PC-9 (cell line): ENCODE results near the gene PHF21B. TPM values are rescaled to one million over a fixed set of nuclear protein-coding genes. Genes with fewer than 3 reads are reported as not detected.

Source experiments
- BruUV-seq: library from RNA; stranded (reverse); fragments of 400-500 nt; replicated peaks from 2 replicates; lab custom pipeline; 2021; lab: Mats Ljungman, UMichigan
- CTCF ChIA-PET: fragments of 300-600 bp; sonication (Branson Sonifier 250); formaldehyde crosslinking; loops from one replicate; lab custom pipeline; 2022; ENCODE audit warnings: antibody characterized with exemption; lab: Charles Lee
- POLR2A ChIA-PET: fragments of 300-600 bp; sonication (Branson Sonifier 250); formaldehyde crosslinking; loops from one replicate; lab custom pipeline; 2022; ENCODE audit warnings: antibody characterized with exemption; ENCODE audit not compliant: unreplicated experiment; lab: Charles Lee
- DNase-seq, 2 experiments: peaks; one replicate each; pipeline versions ENCODE4 v3.0.0 to v3.0.0-alpha.2; 2015 to 2022; ENCODE audit warnings: mixed read lengths in 1 of 2
- H2AFZ ChIP-seq: fragments of 200-600 bp; sonication (generic); 2 replicates; pipeline ENCODE4 v1.8.1; 2017; ENCODE audit warnings: antibody characterized with exemption
- H3F3A ChIP-seq: fragments of 200-600 bp; sonication (generic); 2 replicates; pipeline ENCODE4 v1.8.1; 2017; ENCODE audit warnings: antibody characterized with exemption, mild to moderate bottlenecking, low read depth; ENCODE audit not compliant: insufficient read depth
- H3K27ac ChIP-seq: fragments of 200-600 bp; sonication (generic); 2 replicates; pipeline ENCODE4 v1.6.1; 2016; ENCODE audit warnings: mixed run types
- H3K27me3 ChIP-seq: fragments of 200-600 bp; sonication (generic); 2 replicates; pipeline ENCODE4 v1.6.1; 2016; ENCODE audit warnings: low read depth, mixed run types; ENCODE audit not compliant: insufficient read depth
- H3K36me3 ChIP-seq: fragments of 200-600 bp; sonication (generic); 2 replicates; pipeline ENCODE4 v1.6.1; 2016; ENCODE audit warnings: low read depth, mixed run types
- H3K4me1 ChIP-seq: fragments of 200-600 bp; sonication (generic); replicated peaks from 2 replicates; pipeline ENCODE4 v1.6.1; 2016; ENCODE audit warnings: mixed run types; ENCODE audit not compliant: insufficient read depth
- H3K4me2 ChIP-seq: fragments of 200-600 bp; sonication (generic); 2 replicates; pipeline ENCODE4 v1.6.1; 2017; ENCODE audit warnings: mixed run types
- H3K4me3 ChIP-seq: fragments of 200-600 bp; sonication (generic); 2 replicates; pipeline ENCODE4 v1.6.1; 2016; ENCODE audit warnings: mixed run types
- H3K79me2 ChIP-seq: fragments of 200-600 bp; sonication (generic); 2 replicates; pipeline ENCODE4 v1.6.1; 2017; ENCODE audit warnings: low read depth, mixed run types
- H3K9me2 ChIP-seq: fragments of 200-600 bp; sonication (generic); 2 replicates; pipeline ENCODE4 v1.8.1; 2017; ENCODE audit warnings: mild to moderate bottlenecking; ENCODE audit not compliant: insufficient read depth
- H3K9me3 ChIP-seq: fragments of 200-600 bp; sonication (generic); 2 replicates; pipeline ENCODE4 v1.8.1; 2016; ENCODE audit warnings: low read depth; ENCODE audit not compliant: insufficient read depth
- H4K20me1 ChIP-seq: fragments of 200-600 bp; sonication (generic); 2 replicates; pipeline ENCODE4 v1.8.1; 2017; ENCODE audit not compliant: insufficient read depth
- EZH2 ChIP-seq: fragments of 200-600 bp; sonication (generic); IDR thresholded peaks from 2 replicates; pipeline ENCODE4 v1.8.0; 2017; ENCODE audit warnings: antibody characterized with exemption, low read depth
- intact Hi-C: fragments of 100-400 bp; cut with micrococcal nuclease; formaldehyde crosslinking; loops from one replicate; pipeline ENCODE4 v1.10.0; 2022; ENCODE audit not compliant: unreplicated experiment
- total RNA-seq: library from RNA; stranded (reverse); gene quantifications from 2 replicates; pipeline ENCODE4 v1.2.3, GENCODE V29; 2021
- TF ChIP-seq, protein P1 (sequence below): fragments of 200-600 bp; sonication (generic); conservative IDR thresholded peaks from 2 replicates; pipeline ENCODE4 v1.6.1; 2017; ENCODE audit warnings: mixed run types, antibody characterized with exemption, mild to moderate bottlenecking, moderate library complexity

Gene PHF21B
- total RNA-seq, 1 experiment from 2014 or later: not detected

DNA sequence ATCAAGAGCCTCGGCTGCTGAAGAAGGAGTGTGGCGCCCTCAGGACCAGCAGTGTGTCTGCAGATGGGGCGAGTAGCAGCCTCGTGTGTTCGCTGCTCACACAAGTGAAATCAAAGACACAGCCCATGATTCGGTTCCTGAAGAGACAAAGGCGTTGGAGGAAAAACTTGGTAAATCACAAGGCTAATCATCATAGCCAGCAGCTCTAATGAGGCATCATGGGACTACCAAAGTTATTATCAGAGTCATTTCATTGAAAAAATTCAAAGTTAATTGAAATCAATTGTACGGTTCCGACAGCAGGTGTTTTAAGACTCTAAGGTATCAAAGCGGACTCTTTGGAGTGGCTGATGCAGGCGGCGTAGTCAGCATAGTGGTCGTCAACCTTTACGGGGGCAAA, 9.5 kb downstream of the PHF21B start:
- Histone ChIP-seq H3K4me1 (no peaks in the 10 kb centered on the region), H3K27ac (no peak overlapping the region), H3K4me2 (no peak overlapping the region), H3K4me3 (no peak overlapping the region), H3K9me3 (no peaks in the 10 kb centered on the region), H4K20me1 (no peaks in the 10 kb centered on the region; the same call in 1 of the 2 replicates), H3F3A (no peaks in the 10 kb centered on the region), H3K36me3 (no peaks in the 10 kb centered on the region), H2AFZ (no peak overlapping the region), H3K27me3 (peaks cover 71% of the 10 kb centered on the region), H3K9me2 (no peaks in the 10 kb centered on the region), H3K79me2 (no peaks in the 10 kb centered on the region)
- ChIA-PET POLR2A (no interaction called here), CTCF (no interaction called here)
- DNase-seq: no peak
- TF ChIP-seq EZH2: no peak
- TF ChIP-seq, protein P1, sequence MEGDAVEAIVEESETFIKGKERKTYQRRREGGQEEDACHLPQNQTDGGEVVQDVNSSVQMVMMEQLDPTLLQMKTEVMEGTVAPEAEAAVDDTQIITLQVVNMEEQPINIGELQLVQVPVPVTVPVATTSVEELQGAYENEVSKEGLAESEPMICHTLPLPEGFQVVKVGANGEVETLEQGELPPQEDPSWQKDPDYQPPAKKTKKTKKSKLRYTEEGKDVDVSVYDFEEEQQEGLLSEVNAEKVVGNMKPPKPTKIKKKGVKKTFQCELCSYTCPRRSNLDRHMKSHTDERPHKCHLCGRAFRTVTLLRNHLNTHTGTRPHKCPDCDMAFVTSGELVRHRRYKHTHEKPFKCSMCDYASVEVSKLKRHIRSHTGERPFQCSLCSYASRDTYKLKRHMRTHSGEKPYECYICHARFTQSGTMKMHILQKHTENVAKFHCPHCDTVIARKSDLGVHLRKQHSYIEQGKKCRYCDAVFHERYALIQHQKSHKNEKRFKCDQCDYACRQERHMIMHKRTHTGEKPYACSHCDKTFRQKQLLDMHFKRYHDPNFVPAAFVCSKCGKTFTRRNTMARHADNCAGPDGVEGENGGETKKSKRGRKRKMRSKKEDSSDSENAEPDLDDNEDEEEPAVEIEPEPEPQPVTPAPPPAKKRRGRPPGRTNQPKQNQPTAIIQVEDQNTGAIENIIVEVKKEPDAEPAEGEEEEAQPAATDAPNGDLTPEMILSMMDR: no peak
- BruUV-seq: no TSS peak
- intact Hi-C loops: no loop called here

DNA sequence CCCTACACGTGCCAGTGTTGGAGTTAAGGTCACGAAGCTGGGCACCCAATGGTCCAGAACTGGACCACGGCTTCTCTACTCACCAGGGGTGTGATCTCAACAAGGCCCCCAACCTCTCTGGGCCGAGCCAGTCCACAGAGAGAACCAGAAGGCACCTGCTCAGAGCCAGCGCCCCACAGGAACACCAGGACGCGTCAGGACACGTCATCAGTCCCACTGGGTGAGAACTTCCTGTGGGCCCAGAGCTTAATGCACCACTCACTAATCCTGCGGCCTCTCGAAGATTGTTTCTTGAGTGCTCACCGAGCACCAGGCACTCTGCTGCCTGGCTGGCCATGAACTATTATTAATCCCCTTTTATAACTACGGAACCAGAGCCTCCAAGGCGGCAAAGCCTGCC, 10.1 kb downstream of the PHF21B start:
- H3K79me2 ChIP-seq: no peaks in the 10 kb centered on the region
- no peak for DNase-seq
- TF ChIP-seq, protein P1: no peak
- TF ChIP-seq EZH2: no peak
- POLR2A ChIA-PET: interaction anchor here (0.5 kb wide), 1 partner anchor 246 kb away, joined by 4 read pairs; no protein-coding TSS in a partner anchor
- no peak overlapping the region for H3K4me2 ChIP-seq
- no peak overlapping the region for H2AFZ ChIP-seq
- H3K4me1 ChIP-seq: no peaks in the 10 kb centered on the region
- intact Hi-C loops: no loop called here
- peaks cover 77% of the 10 kb centered on the region for H3K27me3 ChIP-seq
- H3K27ac ChIP-seq: no peak overlapping the region
- H4K20me1 ChIP-seq: no peaks in the 10 kb centered on the region
- no peaks in the 10 kb centered on the region for H3K36me3 ChIP-seq
- no TSS peak for BruUV-seq
- H3K9me2 ChIP-seq: no peaks in the 10 kb centered on the region
- H3K9me3 ChIP-seq: no peaks in the 10 kb centered on the region
- H3K4me3 ChIP-seq: no peak overlapping the region
- H3F3A ChIP-seq: no peaks in the 10 kb centered on the region
- CTCF ChIA-PET: no interaction called here

DNA sequence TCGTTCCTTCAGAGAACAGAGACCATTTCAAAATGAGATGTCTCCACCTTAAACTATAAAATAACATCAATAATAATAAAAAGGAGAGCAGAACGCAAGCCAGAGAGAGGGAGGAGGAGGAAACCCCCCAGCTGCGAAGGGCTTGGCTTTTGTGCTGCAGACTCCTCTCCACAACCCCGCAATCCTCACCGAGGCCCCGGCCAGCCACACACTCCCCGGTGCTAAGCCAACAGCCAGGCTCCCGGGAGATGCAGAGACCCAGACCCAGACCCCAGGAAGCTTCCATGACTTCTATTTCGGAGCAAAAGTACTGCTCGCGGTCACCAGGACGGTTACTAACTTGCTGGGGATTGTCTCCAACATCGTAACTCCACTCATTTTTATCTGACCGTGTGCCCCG, 10.6 kb downstream of the PHF21B start:
- no TSS peak for BruUV-seq
- DNase-seq: no peak
- H3K36me3 ChIP-seq: no peaks in the 10 kb centered on the region
- intact Hi-C loops: no loop called here
- H3K27me3 ChIP-seq: peaks cover 82% of the 10 kb centered on the region
- no peaks in the 10 kb centered on the region for H3K9me2 ChIP-seq
- no peak overlapping the region for H3K4me2 ChIP-seq
- H4K20me1 ChIP-seq: 0 out of 2 replicates have a peak, but pooled peaks cover 3% of the 10 kb centered on the region
- no peaks in the 10 kb centered on the region for H3K4me1 ChIP-seq
- H3F3A ChIP-seq: no peaks in the 10 kb centered on the region
- H3K4me3 ChIP-seq: no peak overlapping the region
- CTCF ChIA-PET: no interaction called here
- no peak for TF ChIP-seq EZH2
- TF ChIP-seq, protein P1: no peak
- no peaks in the 10 kb centered on the region for H3K9me3 ChIP-seq
- no peaks in the 10 kb centered on the region for H3K79me2 ChIP-seq
- H3K27ac ChIP-seq: no peak overlapping the region
- H2AFZ ChIP-seq: no peak overlapping the region
- POLR2A ChIA-PET: interaction anchor here (0.5 kb wide), 1 partner anchor 247 kb away, joined by 4 read pairs; no protein-coding TSS in a partner anchor
